ENCODE data around the gene PARD6A. TPM values are rescaled to one million over a fixed set of nuclear protein-coding genes. Genes with fewer than 3 reads are reported as not detected.

The PARD6A gene
- polyA plus RNA-seq, 1 donor (not counting 4 experiments of a cell fraction or from before 2014, with no cell fraction given) = 0.20 TPM

GRCh38 chr16:67702130-67702529 lies 41.4 kb downstream of the PARD6A start:
- H3K4me1 ChIP-seq (ENCODE audit: control insufficient read depth, extremely low read depth, insufficient read depth, low read length) = peaks cover 6% of the 10 kb centered on the region
- dilution Hi-C loops (cut with MboI; ENCODE audit: extremely low pct_ligation_motif_present, low sequenced_read_pairs) = no loop called here
- no peak overlapping the region for H3K4me3 ChIP-seq (ENCODE audit: control insufficient read depth in 2 of 3, extremely low read depth in 1 of 3, insufficient read depth in 2 of 3, low read depth in 1 of 3, low read length in 3 of 3)
- H3K79me2 ChIP-seq (ENCODE audit: control insufficient read depth, insufficient read depth, low read length) = peaks cover 58% of the 10 kb centered on the region
- peaks cover 3% of the 10 kb centered on the region for H4K20me1 ChIP-seq (ENCODE audit: control insufficient read depth, extremely low read depth, insufficient read depth, low read length)
- FAIRE-seq = no peak
- H3K9me3 ChIP-seq (ENCODE audit: control insufficient read depth, low read depth, low read length) = no peaks in the 10 kb centered on the region
- H3K9ac ChIP-seq (ENCODE audit: control insufficient read depth, extremely low read depth, insufficient read depth, low read length) = no peak overlapping the region
- TF ChIP-seq EZH2 (IDR thresholded peaks at IDR 0.05; ENCODE audit: low read length) = no peak
- TF ChIP-seq CTCF (optimal IDR thresholded peaks at IDR 0.05 in 1 of 3, IDR thresholded peaks at IDR 0.05 in 1 of 3, conservative IDR thresholded peaks at IDR 0.05 in 1 of 3; ENCODE audit: extremely low read depth in 1 of 3, insufficient read depth in 2 of 3, low read length in 3 of 3) = no peak
- H2AFZ ChIP-seq (ENCODE audit: control insufficient read depth, low read length) = no peak overlapping the region
- H3K36me3 ChIP-seq (ENCODE audit: control insufficient read depth in 2 of 2, extremely low read depth in 1 of 2, insufficient read depth in 2 of 2, low read length in 2 of 2) = peaks cover 3 to 6% of the 10 kb centered on the region in 2 experiments
- no peak overlapping the region for H3K27ac ChIP-seq (ENCODE audit: control insufficient read depth, insufficient read depth, low read length)
- DNase-seq (ENCODE audit: low read depth, low spot score) = no peak
- H3K27me3 ChIP-seq (ENCODE audit: control insufficient read depth, extremely low read depth, insufficient read depth, low read length) = no peaks in the 10 kb centered on the region
- H3K9me1 ChIP-seq (ENCODE audit: control insufficient read depth, extremely low read depth, insufficient read depth, low read length) = peaks cover under 1% of the 10 kb centered on the region
- no peak overlapping the region for H3K4me2 ChIP-seq (ENCODE audit: control insufficient read depth, extremely low read depth, insufficient read depth, low read depth, low read length)

- Histone ChIP-seq H3K4me2 (ENCODE audit: control insufficient read depth, extremely low read depth, insufficient read depth, low read depth, low read length) (no peak overlapping the region), H2AFZ (ENCODE audit: control insufficient read depth, low read length) (no peak overlapping the region), H3K9me1 (ENCODE audit: control insufficient read depth, extremely low read depth, insufficient read depth, low read length) (peaks cover 3% of the 10 kb centered on the region), H3K4me1 (ENCODE audit: control insufficient read depth, extremely low read depth, insufficient read depth, low read length) (peaks cover 5% of the 10 kb centered on the region), H3K36me3 (ENCODE audit: control insufficient read depth in 2 of 2, extremely low read depth in 1 of 2, insufficient read depth in 2 of 2, low read length in 2 of 2) (peaks cover 0 to 4% of the 10 kb centered on the region in 2 experiments), H4K20me1 (ENCODE audit: control insufficient read depth, extremely low read depth, insufficient read depth, low read length) (no peaks in the 10 kb centered on the region), H3K9ac (ENCODE audit: control insufficient read depth, extremely low read depth, insufficient read depth, low read length) (no peak overlapping the region), H3K9me3 (ENCODE audit: control insufficient read depth, low read depth, low read length) (no peaks in the 10 kb centered on the region), H3K79me2 (ENCODE audit: control insufficient read depth, insufficient read depth, low read length) (peaks cover 59% of the 10 kb centered on the region), H3K27ac (ENCODE audit: control insufficient read depth, insufficient read depth, low read length) (no peak overlapping the region), H3K4me3 (ENCODE audit: control insufficient read depth in 2 of 3, extremely low read depth in 1 of 3, insufficient read depth in 2 of 3, low read depth in 1 of 3, low read length in 3 of 3) (no peak overlapping the region), H3K27me3 (ENCODE audit: control insufficient read depth, extremely low read depth, insufficient read depth, low read length) (no peaks in the 10 kb centered on the region)
- DNase-seq (ENCODE audit: low read depth, low spot score) (no peak), FAIRE-seq (no peak)
- no peak for TF ChIP-seq CTCF (optimal IDR thresholded peaks at IDR 0.05 in 1 of 3, IDR thresholded peaks at IDR 0.05 in 1 of 3, conservative IDR thresholded peaks at IDR 0.05 in 1 of 3; ENCODE audit: extremely low read depth in 1 of 3, insufficient read depth in 2 of 3, low read length in 3 of 3)
- TF ChIP-seq EZH2 (IDR thresholded peaks at IDR 0.05; ENCODE audit: low read length) = no peak
- dilution Hi-C loops (cut with MboI; ENCODE audit: extremely low pct_ligation_motif_present, low sequenced_read_pairs) = no loop called here
These were observed 42.9 kb downstream of the PARD6A start for GRCh38 chr16:67703626-67704025.

All from keratinocyte (primary cell).